ENCODE measurements around the gene AOC3. TPM values are rescaled to one million over a fixed set of nuclear protein-coding genes. Genes with fewer than 3 reads are reported as not detected.

AOC3 gene
- total and polyA plus RNA-seq, 2 of the 13 experiments (the other 11 are each of a cell fraction or from before 2014, with no cell fraction given) = 8.7 to 51.7 TPM

DNA sequence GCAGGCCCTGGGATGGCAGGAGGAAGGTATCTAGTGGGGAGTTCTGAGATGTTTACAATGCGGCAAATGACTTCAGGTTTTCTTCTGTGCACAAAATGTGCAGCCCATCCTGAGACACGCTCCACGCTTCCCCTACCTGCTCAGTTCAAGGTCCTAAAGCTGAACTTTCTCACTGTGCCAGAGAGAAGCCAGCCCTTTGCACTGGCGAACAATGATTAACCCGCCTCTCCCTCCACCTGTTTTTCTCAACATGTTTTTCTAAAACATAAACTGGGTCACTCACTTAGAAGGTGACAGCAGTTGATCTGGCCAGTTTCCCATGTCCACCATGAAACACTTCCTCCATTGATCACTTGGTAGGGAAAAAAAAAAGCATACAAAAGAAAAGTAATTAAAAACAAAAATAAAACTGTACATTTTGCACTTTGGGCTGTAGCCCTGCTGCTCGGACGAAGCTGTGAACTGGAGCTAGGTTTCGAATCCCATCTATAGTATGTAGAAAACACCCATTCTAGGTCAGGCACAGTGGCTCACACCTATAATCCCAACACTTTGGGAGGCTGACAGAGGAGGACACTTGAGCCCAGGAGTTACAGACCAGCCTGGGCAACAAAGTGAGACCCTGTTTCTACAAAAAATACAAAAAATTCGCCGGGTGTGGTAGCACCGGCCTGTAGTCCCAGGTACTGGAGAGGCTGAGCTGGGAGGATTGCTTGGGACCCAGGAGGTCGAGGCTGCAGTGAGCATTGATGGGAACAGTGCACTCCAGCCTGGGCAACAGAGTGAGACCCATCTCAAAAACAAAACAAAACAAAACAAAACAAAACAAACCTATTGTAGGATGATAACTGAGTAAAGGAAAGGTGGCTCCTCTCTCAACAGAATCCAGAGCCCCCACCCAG is 43.5 kb downstream of the AOC3 start (continued):
- TF ChIP-seq ZNF781 (CRISPR knock-in tag; IDR thresholded peaks at IDR 0.05; ENCODE audit: borderline replicate concordance, not compliant biosample characterization) (no peak), ADNP (CRISPR knock-in tag; IDR thresholded peaks at IDR 0.05) (peak; percentile 43; the same call in 1 of the 2 replicates), KDM5B (CRISPR knock-in tag; IDR thresholded peaks at IDR 0.05; ENCODE audit: borderline replicate concordance) (peak; percentile 46; the same call in 1 of the 2 replicates), ZBTB3 (CRISPR knock-in tag; IDR thresholded peaks at IDR 0.05; ENCODE audit: borderline replicate concordance, low read depth) (no peak), ELF1 (CRISPR knock-in tag; IDR thresholded peaks at IDR 0.05) (peak; percentile 57; the same call in 1 of the 2 replicates), MXI1 (IDR thresholded peaks at IDR 0.05; ENCODE audit: borderline replicate concordance, low read depth, low read length) (peak; percentile 78; the same call in 1 of the 3 replicates), ZNF768 (CRISPR knock-in tag; IDR thresholded peaks at IDR 0.05) (no peak), ZNF430 (CRISPR knock-in tag; IDR thresholded peaks at IDR 0.05) (0 out of 2 replicates have a peak, but pooled peaks have one; percentile 2), BHLHE40 (IDR thresholded peaks at IDR 0.05; ENCODE audit: low read length) (no peak)
- TF ChIP-seq, protein P1, sequence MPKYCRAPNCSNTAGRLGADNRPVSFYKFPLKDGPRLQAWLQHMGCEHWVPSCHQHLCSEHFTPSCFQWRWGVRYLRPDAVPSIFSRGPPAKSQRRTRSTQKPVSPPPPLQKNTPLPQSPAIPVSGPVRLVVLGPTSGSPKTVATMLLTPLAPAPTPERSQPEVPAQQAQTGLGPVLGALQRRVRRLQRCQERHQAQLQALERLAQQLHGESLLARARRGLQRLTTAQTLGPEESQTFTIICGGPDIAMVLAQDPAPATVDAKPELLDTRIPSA (CRISPR knock-in tag; IDR thresholded peaks at IDR 0.05; ENCODE audit: borderline replicate concordance) = no peak
- TF ChIP-seq, protein P2, sequence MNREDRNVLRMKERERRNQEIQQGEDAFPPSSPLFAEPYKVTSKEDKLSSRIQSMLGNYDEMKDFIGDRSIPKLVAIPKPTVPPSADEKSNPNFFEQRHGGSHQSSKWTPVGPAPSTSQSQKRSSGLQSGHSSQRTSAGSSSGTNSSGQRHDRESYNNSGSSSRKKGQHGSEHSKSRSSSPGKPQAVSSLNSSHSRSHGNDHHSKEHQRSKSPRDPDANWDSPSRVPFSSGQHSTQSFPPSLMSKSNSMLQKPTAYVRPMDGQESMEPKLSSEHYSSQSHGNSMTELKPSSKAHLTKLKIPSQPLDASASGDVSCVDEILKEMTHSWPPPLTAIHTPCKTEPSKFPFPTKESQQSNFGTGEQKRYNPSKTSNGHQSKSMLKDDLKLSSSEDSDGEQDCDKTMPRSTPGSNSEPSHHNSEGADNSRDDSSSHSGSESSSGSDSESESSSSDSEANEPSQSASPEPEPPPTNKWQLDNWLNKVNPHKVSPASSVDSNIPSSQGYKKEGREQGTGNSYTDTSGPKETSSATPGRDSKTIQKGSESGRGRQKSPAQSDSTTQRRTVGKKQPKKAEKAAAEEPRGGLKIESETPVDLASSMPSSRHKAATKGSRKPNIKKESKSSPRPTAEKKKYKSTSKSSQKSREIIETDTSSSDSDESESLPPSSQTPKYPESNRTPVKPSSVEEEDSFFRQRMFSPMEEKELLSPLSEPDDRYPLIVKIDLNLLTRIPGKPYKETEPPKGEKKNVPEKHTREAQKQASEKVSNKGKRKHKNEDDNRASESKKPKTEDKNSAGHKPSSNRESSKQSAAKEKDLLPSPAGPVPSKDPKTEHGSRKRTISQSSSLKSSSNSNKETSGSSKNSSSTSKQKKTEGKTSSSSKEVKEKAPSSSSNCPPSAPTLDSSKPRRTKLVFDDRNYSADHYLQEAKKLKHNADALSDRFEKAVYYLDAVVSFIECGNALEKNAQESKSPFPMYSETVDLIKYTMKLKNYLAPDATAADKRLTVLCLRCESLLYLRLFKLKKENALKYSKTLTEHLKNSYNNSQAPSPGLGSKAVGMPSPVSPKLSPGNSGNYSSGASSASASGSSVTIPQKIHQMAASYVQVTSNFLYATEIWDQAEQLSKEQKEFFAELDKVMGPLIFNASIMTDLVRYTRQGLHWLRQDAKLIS (CRISPR knock-in tag; IDR thresholded peaks at IDR 0.05) = no peak
- TF ChIP-seq, protein P3, sequence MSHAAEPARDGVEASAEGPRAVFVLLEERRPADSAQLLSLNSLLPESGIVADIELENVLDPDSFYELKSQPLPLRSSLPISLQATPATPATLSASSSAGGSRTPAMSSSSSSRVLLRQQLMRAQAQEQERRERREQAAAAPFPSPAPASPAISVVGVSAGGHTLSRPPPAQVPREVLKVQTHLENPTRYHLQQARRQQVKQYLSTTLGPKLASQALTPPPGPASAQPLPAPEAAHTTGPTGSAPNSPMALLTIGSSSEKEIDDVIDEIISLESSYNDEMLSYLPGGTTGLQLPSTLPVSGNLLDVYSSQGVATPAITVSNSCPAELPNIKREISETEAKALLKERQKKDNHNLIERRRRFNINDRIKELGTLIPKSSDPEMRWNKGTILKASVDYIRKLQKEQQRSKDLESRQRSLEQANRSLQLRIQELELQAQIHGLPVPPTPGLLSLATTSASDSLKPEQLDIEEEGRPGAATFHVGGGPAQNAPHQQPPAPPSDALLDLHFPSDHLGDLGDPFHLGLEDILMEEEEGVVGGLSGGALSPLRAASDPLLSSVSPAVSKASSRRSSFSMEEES (CRISPR knock-in tag; IDR thresholded peaks at IDR 0.05) = peak; percentile 60
- TF ChIP-seq, protein P4, sequence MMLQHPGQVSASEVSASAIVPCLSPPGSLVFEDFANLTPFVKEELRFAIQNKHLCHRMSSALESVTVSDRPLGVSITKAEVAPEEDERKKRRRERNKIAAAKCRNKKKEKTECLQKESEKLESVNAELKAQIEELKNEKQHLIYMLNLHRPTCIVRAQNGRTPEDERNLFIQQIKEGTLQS (CRISPR knock-in tag; IDR thresholded peaks at IDR 0.05) = no peak
- TF ChIP-seq, protein P5, sequence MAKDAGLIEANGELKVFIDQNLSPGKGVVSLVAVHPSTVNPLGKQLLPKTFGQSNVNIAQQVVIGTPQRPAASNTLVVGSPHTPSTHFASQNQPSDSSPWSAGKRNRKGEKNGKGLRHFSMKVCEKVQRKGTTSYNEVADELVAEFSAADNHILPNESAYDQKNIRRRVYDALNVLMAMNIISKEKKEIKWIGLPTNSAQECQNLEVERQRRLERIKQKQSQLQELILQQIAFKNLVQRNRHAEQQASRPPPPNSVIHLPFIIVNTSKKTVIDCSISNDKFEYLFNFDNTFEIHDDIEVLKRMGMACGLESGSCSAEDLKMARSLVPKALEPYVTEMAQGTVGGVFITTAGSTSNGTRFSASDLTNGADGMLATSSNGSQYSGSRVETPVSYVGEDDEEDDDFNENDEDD (CRISPR knock-in tag; IDR thresholded peaks at IDR 0.05; ENCODE audit: borderline replicate concordance) = peak; percentile 31; the same call in 1 of the 2 replicates

All from HepG2 (cell line).